Stimulated activated naive CD8-positive, alpha-beta T cell treated with anti-CD3 and anti-CD28 coated beads, Interleukin-15, Interleukin-2, amounts not matched to agents 100 U/mL and 50 U/mL, for 24 hours (primary cell): ENCODE measurements around the gene BCL11B.

Source experiments
- ATAC-seq: fragments of 150-1000 bp; cut with Tn5 transposase; one replicate; pipeline ENCODE4 v1.10.0; 2021
- DNase-seq: peaks from one replicate; pipeline ENCODE4 v3.0.0; 2021

BCL11B gene

GRCh38 chr14:99254328-99255009, 17.5 kb downstream of the BCL11B start:
- DNase-seq (peak; percentile 3), ATAC-seq (no peak)

GRCh38 chr14:99253890-99254289, 18.1 kb downstream of the BCL11B start:
- ATAC-seq (no peak), DNase-seq (peak; percentile 10)

GRCh38 chr14:99252940-99253868, 18.8 kb downstream of the BCL11B start:
- peak; percentile 76 for DNase-seq
- ATAC-seq = peak; percentile 75

GRCh38 chr14:99252443-99252939, 19.5 kb downstream of the BCL11B start:
- DNase-seq (no peak), ATAC-seq (no peak)

- no peak for DNase-seq
- no peak for ATAC-seq
Measured at GRCh38 chr14:99251721-99252120, 20.3 kb downstream of the BCL11B start.

GRCh38 chr14:99250636-99251208, 21.3 kb downstream of the BCL11B start:
- ATAC-seq = no peak

GRCh38 chr14:99249389-99249788, 22.6 kb downstream of the BCL11B start:
- DNase-seq (no peak), ATAC-seq (peak; percentile 51)

More at GRCh38 chr14:99250636-99251208, 21.3 kb downstream of the BCL11B start:
- no peak for DNase-seq

GRCh38 chr14:99248761-99249171, 23.2 kb downstream of the BCL11B start:
- ATAC-seq (peak; percentile 1), DNase-seq (no peak)

GRCh38 chr14:99247772-99248171, 24.2 kb downstream of the BCL11B start:
- DNase-seq = no peak

GRCh38 chr14:99247101-99247729, 24.8 kb downstream of the BCL11B start:
- DNase-seq = no peak

More at GRCh38 chr14:99247772-99248171, 24.2 kb downstream of the BCL11B start:
- no peak for ATAC-seq

GRCh38 chr14:99246536-99247097, 25.4 kb downstream of the BCL11B start:
- ATAC-seq = no peak
- DNase-seq = peak; percentile 56

More at GRCh38 chr14:99247101-99247729, 24.8 kb downstream of the BCL11B start:
- no peak for ATAC-seq

- DNase-seq (peak; percentile 52), ATAC-seq (no peak)
Measured at GRCh38 chr14:99245564-99246511, 26.2 kb downstream of the BCL11B start.

GRCh38 chr14:99244941-99245563, 26.9 kb downstream of the BCL11B start:
- ATAC-seq = no peak
- DNase-seq = no peak

GRCh38 chr14:99244367-99244901, 27.6 kb downstream of the BCL11B start:
- DNase-seq (no peak), ATAC-seq (no peak)

- no peak for DNase-seq
- ATAC-seq = no peak
Measured at GRCh38 chr14:99242816-99243721, 28.9 kb downstream of the BCL11B start.

GRCh38 chr14:99242238-99242637, 29.8 kb downstream of the BCL11B start:
- DNase-seq (no peak), ATAC-seq (no peak)

- ATAC-seq (peak; percentile 38), DNase-seq (no peak)
Measured at GRCh38 chr14:99241325-99242010, 30.5 kb downstream of the BCL11B start.
